Measurements from ENCODE around the gene ZNF438. TPM values are rescaled to one million over a fixed set of nuclear protein-coding genes. Genes with fewer than 3 reads are reported as not detected.

ZNF438 gene
- total and polyA plus RNA-seq, 10 of the 15 experiments (the other 5 are each of a cell fraction or from before 2014, with no cell fraction given), result 0.93 to 5.2 (median 1.9) TPM

DNA sequence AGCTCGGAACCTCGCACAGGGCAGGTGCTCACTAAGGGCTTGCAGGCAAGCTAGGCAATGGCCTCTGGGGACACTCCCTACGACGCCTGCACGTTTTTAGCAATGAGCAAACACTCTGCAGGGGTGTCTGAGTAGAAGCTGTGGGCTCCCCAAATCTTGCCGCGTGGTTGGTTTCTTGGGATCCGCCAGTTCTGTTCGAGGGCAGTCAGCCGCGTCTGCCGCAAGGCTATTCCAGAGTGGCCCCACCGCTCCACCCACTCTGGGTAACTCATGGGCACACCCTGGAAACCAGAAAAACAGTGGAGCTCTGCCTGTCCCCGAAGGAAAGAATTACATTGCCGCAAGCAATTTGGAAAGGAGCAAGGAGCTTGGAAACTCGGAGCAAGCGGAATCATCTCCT, 212.8 kb downstream of the ZNF438 start:
- Histone ChIP-seq H4K20me1 (ENCODE audit: control insufficient read depth, insufficient read depth) (no peaks in the 10 kb centered on the region), H3K9me3 (replicated peaks; ENCODE audit: control insufficient read depth, insufficient read depth, low read length) (no peaks in the 10 kb centered on the region), H3K4me3 (no peak overlapping the region), H3K9ac (ENCODE audit: control insufficient read depth, insufficient read depth, low read length) (no peak overlapping the region), H3K27me3 (replicated peaks in 1 of 2; ENCODE audit: control insufficient read depth in 2 of 2, insufficient read depth in 2 of 2, low read length in 1 of 2) (no peaks in the 10 kb centered on the region), H2AFZ (ENCODE audit: control insufficient read depth, low read depth, low read length) (no peak overlapping the region), H3K4me1 (ENCODE audit: control insufficient read depth, insufficient read depth, low read length) (0 out of 2 replicates have a peak, but pooled peaks cover 4% of the 10 kb centered on the region), H3K4me2 (ENCODE audit: control insufficient read depth, insufficient read depth) (no peak overlapping the region), H3K27ac (ENCODE audit: control insufficient read depth, insufficient read depth) (no peak overlapping the region), H3K36me3 (ENCODE audit: control insufficient read depth in 2 of 2, insufficient read depth in 2 of 2, low read length in 1 of 2) (no peaks in the 10 kb centered on the region), H3K79me2 (ENCODE audit: control insufficient read depth, insufficient read depth, low read length) (no peaks in the 10 kb centered on the region)
- ChIA-PET POLR2A (no interaction called here), CTCF (no interaction called here), RAD21 (ENCODE audit: unreplicated experiment) (no interaction called here), SMC1A (ENCODE audit: uncharacterized antibody, unreplicated experiment) (interaction anchor here (0.6 kb wide), 1 partner anchor 17 kb away, joined by 3 read pairs; no protein-coding TSS in a partner anchor)
- intact Hi-C loops (cut with micrococcal nuclease; ENCODE audit: unreplicated experiment) (no loop called here), in situ Hi-C loops (cut with MboI) (no loop called here)
- ATAC-seq (no peak; the same call in 2 of the 3 replicates), DNase-seq (ENCODE audit: low read depth, low spot score) (no peak), FAIRE-seq (no peak)
- no TSS peak for BruUV-seq (replicated peaks)
- WGBS (ENCODE audit: insufficient coverage, insufficient replicate concordance, low lambda C conversion rate, missing lambda C conversion rate), result 66% methylated on average over 17 of the region's 17 CpGs
- TF ChIP-seq TCF12 (IDR thresholded peaks at IDR 0.05; ENCODE audit: low read depth, low read length), result no peak
- no peak for TF ChIP-seq ZBED1 (IDR thresholded peaks at IDR 0.05; ENCODE audit: borderline replicate concordance)
- no peak for TF ChIP-seq NFYB (IDR thresholded peaks at IDR 0.05; ENCODE audit: insufficient read depth, low read depth, low read length)
- no peak for TF ChIP-seq IKZF1 (conservative IDR thresholded peaks at IDR 0.05)
- no peak for TF ChIP-seq PRDM15 (CRISPR knock-in tag; IDR thresholded peaks at IDR 0.05)
- TF ChIP-seq ZNF687 (IDR thresholded peaks at IDR 0.05), result no peak
- TF ChIP-seq JUNB (IDR thresholded peaks at IDR 0.05), result no peak
- TF ChIP-seq RELA (IDR thresholded peaks at IDR 0.05; ENCODE audit: borderline replicate concordance, partially characterized antibody), result no peak
- TF ChIP-seq POLR2AphosphoS5 (IDR thresholded peaks at IDR 0.05; ENCODE audit: low read length), result no peak
- TF ChIP-seq TCF7 (IDR thresholded peaks at IDR 0.05; ENCODE audit: borderline replicate concordance), result no peak
- no peak for TF ChIP-seq FOXM1 (IDR thresholded peaks at IDR 0.05; ENCODE audit: low read depth, low read length)
